Spinal cord (tissue), 4 donors: ENCODE data around the gene TBP. TPM values are rescaled to one million over a fixed set of nuclear protein-coding genes. Genes with fewer than 3 reads are reported as not detected.

Experiments used
- polyA plus RNA-seq, 2 donors: library from polyadenylated mRNA; unstranded; fragments of 120-200 nt; gene quantifications; one replicate each; pipeline ENCODE4 v1.2.1, GENCODE V29; 2013; ENCODE audit not compliant: insufficient read length in 2 of 2
- total RNA-seq, 2 donors: library from RNA; depleted of rRNA in 1 of 2; stranded (reverse); fragments of 120-200 nt in 1 of 2; fragments of >200 nt in 1 of 2; gene quantifications; one replicate each; pipeline versions ENCODE4 v1.2.3 to v1.2.4, GENCODE V29; 2013 to 2014

TBP gene
- total and polyA plus RNA-seq, 4 donors = 11.5 to 27.6 (median 19.5) TPM

Other genes with a start within 250 kb of the TBP start
- 10 to 100 TPM; 29.0 to 34.8 TPM for gene FAM120B, start 247.6 kb upstream of the TBP start, total RNA-seq
- 10 to 100 TPM; 38.5 to 40.2 TPM for gene FAM120B, start 247.6 kb upstream of the TBP start, polyA plus RNA-seq
- gene PSMB1, start 1.1 kb upstream of the TBP start, total RNA-seq = 100 to 1,000 TPM; 162 to 207 TPM
- gene PSMB1, start 1.1 kb upstream of the TBP start, polyA plus RNA-seq = 100 to 1,000 TPM; 139 to 142 TPM
- gene PDCD2, start 30.3 kb downstream of the TBP start, total RNA-seq = 10 to 100 TPM; 36.6 to 64.4 TPM
- gene PDCD2, start 30.3 kb downstream of the TBP start, polyA plus RNA-seq = 10 to 100 TPM; 64.7 to 69.2 TPM